MCF 10A (cell line): ENCODE measurements around the gene DPP6. TPM values are rescaled to one million over a fixed set of nuclear protein-coding genes. Genes with fewer than 3 reads are reported as not detected.

Experiments
- BruUV-seq: library from RNA; stranded (reverse); fragments of 400-500 nt; replicated peaks from 2 replicates; lab custom pipeline; 2021; lab: Mats Ljungman, UMichigan
- CTCF ChIA-PET: fragments of 300-600 bp; sonication (Branson Sonifier 250); formaldehyde crosslinking; extraction: SDS; loops from one replicate; lab custom pipeline; 2021; ENCODE audit warnings: antibody characterized with exemption, inconsistent platforms; lab: Yijun Ruan, JAX
- POLR2A ChIA-PET: fragments of 300-600, 350-650 bp; sonication (Branson Sonifier 250); formaldehyde crosslinking; extraction: SDS; loops from one replicate; lab custom pipeline; 2020; ENCODE audit warnings: antibody characterized with exemption, inconsistent platforms; lab: Yijun Ruan, JAX
- DNase-seq: peaks from one replicate; pipeline ENCODE4 v3.0.0-alpha.2; 2018; ENCODE audit not compliant: unreplicated experiment
- H3K27ac Mint-ChIP-seq: one replicate; pipeline ENCODE4 v1.8.0; 2022; ENCODE audit warnings: mild to moderate bottlenecking, low read depth, mixed read lengths; ENCODE audit not compliant: unreplicated experiment
- H3K27me3 Mint-ChIP-seq: one replicate; pipeline ENCODE4 v1.8.0; 2022; ENCODE audit warnings: mixed read lengths; ENCODE audit not compliant: insufficient read depth, unreplicated experiment
- H3K36me3 Mint-ChIP-seq: one replicate; pipeline ENCODE4 v1.8.0; 2022; ENCODE audit warnings: mild to moderate bottlenecking, moderate library complexity, mixed read lengths; ENCODE audit not compliant: insufficient read depth, unreplicated experiment
- H3K4me1 Mint-ChIP-seq: one replicate; pipeline ENCODE4 v1.8.0; 2022; ENCODE audit warnings: mixed read lengths; ENCODE audit not compliant: insufficient read depth, unreplicated experiment
- H3K4me3 Mint-ChIP-seq: one replicate; pipeline ENCODE4 v1.8.0; 2022; ENCODE audit warnings: mild to moderate bottlenecking, moderate library complexity, mixed read lengths; ENCODE audit not compliant: unreplicated experiment
- H3K9me3 Mint-ChIP-seq: one replicate; pipeline ENCODE4 v1.8.0; 2022; ENCODE audit warnings: mixed read lengths; ENCODE audit not compliant: unreplicated experiment
- intact Hi-C: fragments of 100-400 bp; cut with micrococcal nuclease; formaldehyde crosslinking; loops from 2 replicates; pipeline ENCODE4 v1.14.1; 2022
- total RNA-seq: library from RNA; stranded (reverse); gene quantifications from 2 replicates; pipeline ENCODE4 v1.2.3, GENCODE V29; 2022
- TF ChIP-seq, protein P1 (sequence below): fragments of 200-600 bp; IDR thresholded peaks from one replicate; pipeline ENCODE4 v1.8.0; 2022; ENCODE audit warnings: antibody characterized with exemption, mild to moderate bottlenecking; ENCODE audit not compliant: unreplicated experiment

Gene DPP6
- total RNA-seq, 1 experiment from 2014 or later: not detected

DNA sequence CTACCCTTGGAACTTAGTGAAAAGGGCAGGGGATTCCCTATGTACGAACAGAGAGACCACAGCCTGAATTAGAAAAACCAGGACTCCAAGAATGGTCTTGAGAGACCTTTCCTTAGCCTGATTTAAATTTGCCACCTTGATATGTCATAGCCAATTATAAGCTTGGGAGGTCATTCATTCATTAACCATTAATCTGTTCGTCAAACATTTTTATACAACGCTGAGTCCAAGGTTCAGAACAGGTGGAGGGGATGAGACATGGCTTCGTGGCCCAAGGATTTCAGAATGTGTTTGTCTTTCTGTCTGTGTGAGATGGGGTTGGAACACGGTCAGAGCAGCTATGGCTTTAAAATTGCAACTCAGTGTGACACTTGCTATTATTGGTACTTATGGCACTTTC lies 792.8 kb downstream of the DPP6 start:
- intact Hi-C loops: no loop called here
- Mint-ChIP-seq H3K4me3 (no peak overlapping the region), H3K27ac (no peak overlapping the region), H3K27me3 (peaks cover 58% of the 10 kb centered on the region), H3K4me1 (no peaks in the 10 kb centered on the region), H3K9me3 (peaks cover 8% of the 10 kb centered on the region), H3K36me3 (no peaks in the 10 kb centered on the region)
- DNase-seq: no peak
- no TSS peak for BruUV-seq
- TF ChIP-seq, protein P1, sequence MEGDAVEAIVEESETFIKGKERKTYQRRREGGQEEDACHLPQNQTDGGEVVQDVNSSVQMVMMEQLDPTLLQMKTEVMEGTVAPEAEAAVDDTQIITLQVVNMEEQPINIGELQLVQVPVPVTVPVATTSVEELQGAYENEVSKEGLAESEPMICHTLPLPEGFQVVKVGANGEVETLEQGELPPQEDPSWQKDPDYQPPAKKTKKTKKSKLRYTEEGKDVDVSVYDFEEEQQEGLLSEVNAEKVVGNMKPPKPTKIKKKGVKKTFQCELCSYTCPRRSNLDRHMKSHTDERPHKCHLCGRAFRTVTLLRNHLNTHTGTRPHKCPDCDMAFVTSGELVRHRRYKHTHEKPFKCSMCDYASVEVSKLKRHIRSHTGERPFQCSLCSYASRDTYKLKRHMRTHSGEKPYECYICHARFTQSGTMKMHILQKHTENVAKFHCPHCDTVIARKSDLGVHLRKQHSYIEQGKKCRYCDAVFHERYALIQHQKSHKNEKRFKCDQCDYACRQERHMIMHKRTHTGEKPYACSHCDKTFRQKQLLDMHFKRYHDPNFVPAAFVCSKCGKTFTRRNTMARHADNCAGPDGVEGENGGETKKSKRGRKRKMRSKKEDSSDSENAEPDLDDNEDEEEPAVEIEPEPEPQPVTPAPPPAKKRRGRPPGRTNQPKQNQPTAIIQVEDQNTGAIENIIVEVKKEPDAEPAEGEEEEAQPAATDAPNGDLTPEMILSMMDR: no peak
- ChIA-PET CTCF (interaction anchor here (0.7 kb wide), 1 partner anchor 910 kb away, joined by 4 read pairs; no protein-coding TSS in a partner anchor), POLR2A (no interaction called here)

DNA sequence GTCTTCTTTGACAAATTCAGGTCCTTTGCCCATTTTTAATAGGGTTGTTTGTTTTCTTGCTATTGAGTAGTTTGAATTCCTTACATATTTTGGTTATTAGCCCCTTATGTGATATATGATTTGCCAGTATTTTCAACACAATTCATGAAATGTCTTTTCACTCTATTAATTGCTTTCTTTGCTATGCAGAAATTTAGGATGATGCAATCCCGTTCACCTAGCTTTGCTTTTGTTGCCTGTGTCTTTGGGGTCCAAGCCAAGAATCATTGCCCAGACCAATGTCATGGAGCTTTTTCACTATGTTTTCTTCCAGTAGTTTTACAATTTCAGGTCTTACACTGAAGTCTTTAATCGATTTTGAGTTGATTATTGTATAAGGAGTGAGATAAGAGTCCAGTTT lies 796.3 kb downstream of the DPP6 start:
- no TSS peak for BruUV-seq

DNA sequence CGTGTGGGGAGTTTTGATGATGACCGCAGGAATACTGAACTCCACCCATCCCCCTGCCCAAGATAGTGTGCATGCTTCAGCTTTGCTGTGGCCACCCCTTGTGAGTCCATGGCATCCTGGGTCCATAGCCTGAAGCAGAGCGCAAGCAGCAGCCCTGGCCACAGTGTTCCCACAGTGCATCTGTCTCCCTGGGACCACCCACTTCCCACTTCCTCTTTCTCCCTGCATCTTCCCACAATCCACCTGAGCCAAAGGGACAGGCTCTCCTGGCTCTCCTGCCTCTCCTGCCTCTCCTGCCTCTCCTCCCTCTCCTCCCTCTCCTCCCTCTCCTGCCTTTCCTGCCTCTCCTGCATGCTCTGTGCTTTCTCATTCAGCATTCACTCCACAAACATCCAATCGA lies 800.0 kb downstream of the DPP6 start:
- POLR2A ChIA-PET: no interaction called here
- intact Hi-C loops: no loop called here
- no TSS peak for BruUV-seq
- TF ChIP-seq, protein P1: no peak
- Mint-ChIP-seq H3K27ac (no peak overlapping the region), H3K9me3 (peaks cover 17% of the 10 kb centered on the region), H3K27me3 (peaks cover 26% of the 10 kb centered on the region), H3K36me3 (no peaks in the 10 kb centered on the region), H3K4me3 (no peak overlapping the region), H3K4me1 (no peaks in the 10 kb centered on the region)
- CTCF ChIA-PET: interaction anchor here (0.5 kb wide), 1 partner anchor 212 kb away, joined by 3 read pairs; no protein-coding TSS in a partner anchor
- DNase-seq: no peak

More for the DNA sequence above, 796.3 kb downstream of the DPP6 start:
- intact Hi-C loops: no loop called here
- peaks cover 57% of the 10 kb centered on the region for H3K27me3 Mint-ChIP-seq
- H3K9me3 Mint-ChIP-seq: peaks cover 17% of the 10 kb centered on the region
- H3K27ac Mint-ChIP-seq: no peak overlapping the region
- no peak for DNase-seq
- H3K36me3 Mint-ChIP-seq: no peaks in the 10 kb centered on the region
- CTCF ChIA-PET: no interaction called here
- no peak overlapping the region for H3K4me3 Mint-ChIP-seq
- no peaks in the 10 kb centered on the region for H3K4me1 Mint-ChIP-seq
- TF ChIP-seq, protein P1: no peak
- POLR2A ChIA-PET: interaction anchor here (0.6 kb wide), 1 partner anchor 40 kb away, joined by 3 read pairs; no protein-coding TSS in a partner anchor

DNA sequence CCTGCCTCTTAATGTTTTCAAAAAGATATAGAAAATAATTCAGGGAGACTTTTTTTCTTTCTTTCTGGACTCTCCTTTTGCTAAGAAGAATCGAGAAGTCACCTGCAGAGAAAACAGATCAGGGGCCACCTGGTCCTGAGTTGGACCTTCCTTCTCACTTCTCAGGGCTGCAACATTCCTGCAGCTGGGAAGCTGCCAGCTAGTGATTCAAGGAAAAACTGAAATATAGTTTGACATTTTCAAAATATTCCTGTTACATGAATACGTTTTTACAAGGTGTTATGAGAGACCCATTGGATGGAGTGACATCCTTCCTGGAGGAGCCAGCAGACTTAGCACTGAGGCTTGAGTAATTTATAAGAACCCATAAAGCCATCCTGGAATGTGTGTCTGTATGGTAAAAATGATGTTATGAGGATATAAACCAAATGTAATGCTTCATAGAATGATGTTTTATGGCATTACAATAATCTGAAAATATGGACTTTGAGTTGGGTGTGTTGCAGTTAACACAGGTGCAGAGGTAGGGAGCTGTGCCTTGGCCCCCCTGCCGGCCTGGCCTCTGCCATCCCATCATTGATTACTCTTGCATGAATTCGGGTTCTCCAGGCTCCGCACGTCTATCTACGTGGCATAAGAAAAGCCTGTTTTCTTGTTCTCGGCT lies 801.0 kb downstream of the DPP6 start:
- TF ChIP-seq, protein P1: no peak
- ChIA-PET POLR2A (no interaction called here), CTCF (no interaction called here)
- intact Hi-C loops: no loop called here
- Mint-ChIP-seq H3K27ac (no peak overlapping the region), H3K9me3 (peaks cover 10% of the 10 kb centered on the region), H3K36me3 (no peaks in the 10 kb centered on the region), H3K27me3 (peaks cover 16% of the 10 kb centered on the region), H3K4me1 (no peaks in the 10 kb centered on the region), H3K4me3 (no peak overlapping the region)
- BruUV-seq: no TSS peak
- no peak for DNase-seq
